A549 (cell line): Measurements from ENCODE around the gene ARHGAP5. TPM values are rescaled to one million over a fixed set of nuclear protein-coding genes. Genes with fewer than 3 reads are reported as not detected.

Experiments
- ATAC-seq, 2 experiments: fragments of 200-7000 bp in 1 of 2; fragments of >200 bp in 1 of 2; cut with Nextera tagmentation in 1 of 2; cut with Tn5 transposase in 1 of 2; 3 replicates each; pipeline versions ENCODE4 v1.8.0 to v1.9.1; 2018 to 2020; ENCODE audit warnings: mild to moderate bottlenecking in 1 of 2, moderate library complexity in 1 of 2
- CTCF ChIA-PET: fragments of 300-600 bp; sonication (Branson Sonifier 250); formaldehyde crosslinking; extraction: SDS; loops from one replicate; lab custom pipeline; 2021; ENCODE audit warnings: antibody characterized with exemption, inconsistent platforms; lab: Yijun Ruan, JAX
- POLR2A ChIA-PET: fragments of 350-600 bp; formaldehyde crosslinking; extraction: SDS; loops from one replicate; lab custom pipeline; 2021; ENCODE audit warnings: antibody characterized with exemption, inconsistent platforms; lab: Yijun Ruan, JAX
- DNase-seq, 2 experiments: peaks; one replicate each; pipeline versions ENCODE4 v3.0.0 to v3.0.0-alpha.2; 2011 to 2016; ENCODE audit warnings: low read depth in 1 of 2, low spot score in 1 of 2
- FAIRE-seq: peaks from 2 replicates; lab custom pipeline; 2011; peaks lifted over from hg19 to GRCh38; lab: Jason Lieb, UNC
- H3K27ac ChIP-seq, 2 experiments: fragments of >200 bp; sonication (Bioruptor Twin); formaldehyde crosslinking; 3 replicates each; pipeline ENCODE4 v1.5.1; 2016 to 2017
- H3K4me1 ChIP-seq: fragments of >200 bp; sonication (Bioruptor Twin); formaldehyde crosslinking; 3 replicates; pipeline ENCODE4 v1.6.1; 2016
- H3K4me2 ChIP-seq: fragments of >200 bp; sonication (Bioruptor Twin); formaldehyde crosslinking; 3 replicates; pipeline ENCODE4 v1.6.1; 2016
- H3K4me3 ChIP-seq: fragments of >200 bp; sonication (Bioruptor Twin); formaldehyde crosslinking; 3 replicates; pipeline ENCODE4 v1.5.1; 2016
- H3K9me3 ChIP-seq: fragments of >200 bp; sonication (Bioruptor Twin); formaldehyde crosslinking; 3 replicates; pipeline ENCODE4 v1.6.1; 2016
- BHLHE40 ChIP-seq: IDR thresholded peaks from 2 replicates; pipeline ENCODE4 v1.6.1; 2012; ENCODE audit warnings: low read depth, low read length, inconsistent platforms
- CHD2 ChIP-seq: fragments of 150-350 bp; IDR thresholded peaks from 2 replicates; pipeline ENCODE4 v1.6.1; 2014; ENCODE audit warnings: low read length; ENCODE audit not compliant: partially characterized antibody
- EHF ChIP-seq: fragments of 250-450 bp; sonication (Bioruptor Pico); IDR thresholded peaks from 2 replicates; pipeline ENCODE4 v1.5.0; 2020; ENCODE audit warnings: mild to moderate bottlenecking
- ELK1 ChIP-seq: fragments of 150-350 bp; IDR thresholded peaks from 2 replicates; pipeline ENCODE4 v1.6.1; 2014; ENCODE audit warnings: low read depth, mild to moderate bottlenecking, low read length
- ESRRA ChIP-seq: fragments of 150-350 bp; IDR thresholded peaks from 2 replicates; pipeline ENCODE4 v1.6.1; 2014; ENCODE audit warnings: mild to moderate bottlenecking, low read length, borderline replicate concordance
- FOSB ChIP-seq: fragments of 250-450 bp; sonication (Bioruptor Pico); IDR thresholded peaks from 2 replicates; pipeline ENCODE4 v1.5.0; 2020; ENCODE audit warnings: mild to moderate bottlenecking, moderate library complexity
- FOSL2 ChIP-seq, 2 experiments: fragments of 450-650 bp in 1 of 2; fragments of >200 bp in 1 of 2; sonication (Bioruptor Twin) in 1 of 2; formaldehyde crosslinking; IDR thresholded peaks; 2 replicates each; pipeline versions ENCODE4 v1.5.0 to v1.6.1; 2016 to 2020; ENCODE audit warnings: mild to moderate bottlenecking in 1 of 2, moderate library complexity in 1 of 2
- GATA3 ChIP-seq: IDR thresholded peaks from 2 replicates; pipeline ENCODE4 v1.6.1; 2012; ENCODE audit warnings: borderline replicate concordance
- HEYL ChIP-seq: fragments of 250-450 bp; sonication (Bioruptor Pico); IDR thresholded peaks from 2 replicates; pipeline ENCODE4 v1.8.0; 2021; ENCODE audit warnings: mild to moderate bottlenecking, moderate library complexity
- HOXB13 ChIP-seq: fragments of 250-450 bp; sonication (Bioruptor Pico); IDR thresholded peaks from 2 replicates; pipeline ENCODE4 v1.5.0; 2020; ENCODE audit warnings: low read depth, mild to moderate bottlenecking, moderate library complexity
- HOXB5 ChIP-seq: fragments of 250-450 bp; sonication (Bioruptor Pico); IDR thresholded peaks from 2 replicates; pipeline ENCODE4 v1.5.0; 2020; ENCODE audit warnings: mild to moderate bottlenecking, moderate library complexity
- JUN ChIP-seq, 2 experiments: fragments of >200 bp; sonication (Bioruptor Twin); formaldehyde crosslinking; IDR thresholded peaks; 2 replicates in 1 of 2; 3 replicates in 1 of 2; pipeline ENCODE4 v1.6.1; 2016 to 2017
- JUNB ChIP-seq: fragments of >200 bp; sonication (Bioruptor Twin); formaldehyde crosslinking; IDR thresholded peaks from 2 replicates; pipeline ENCODE4 v1.6.1; 2016
- KDM1A ChIP-seq: fragments of 200-600 bp; sonication (generic); IDR thresholded peaks from 2 replicates; pipeline ENCODE4 v1.6.1; 2016; ENCODE audit warnings: low read depth, mild to moderate bottlenecking
- KDM5A ChIP-seq: fragments of 200-600 bp; sonication (generic); IDR thresholded peaks from 2 replicates; pipeline ENCODE4 v1.6.1; 2016; ENCODE audit warnings: antibody characterized with exemption, mild to moderate bottlenecking
- MAFK ChIP-seq: fragments of 450-650 bp; IDR thresholded peaks from 2 replicates; pipeline ENCODE4 v1.6.1; 2014; ENCODE audit not compliant: partially characterized antibody
- MAZ ChIP-seq: fragments of 150-350 bp; IDR thresholded peaks from 2 replicates; pipeline ENCODE4 v1.6.1; 2014; ENCODE audit warnings: antibody characterized with exemption, low read depth, low read length, borderline replicate concordance
- POLR2AphosphoS2 ChIP-seq: conservative IDR thresholded peaks from 2 replicates; pipeline ENCODE4 v1.6.1; 2012; ENCODE audit warnings: low read length, improper control_type of control experiment, inconsistent platforms
- RARB ChIP-seq: fragments of 250-450 bp; sonication (Bioruptor Pico); IDR thresholded peaks from 2 replicates; pipeline ENCODE4 v1.8.0; 2021; ENCODE audit warnings: mild to moderate bottlenecking, moderate library complexity
- RNF2 ChIP-seq: fragments of 200-600 bp; sonication (generic); IDR thresholded peaks from 2 replicates; pipeline ENCODE4 v1.6.1; 2016; ENCODE audit warnings: low read depth, mild to moderate bottlenecking, antibody characterized with exemption, moderate library complexity, borderline replicate concordance
- SREBF2 ChIP-seq: fragments of 450-650 bp; IDR thresholded peaks from 2 replicates; pipeline ENCODE4 v1.6.1; 2014; ENCODE audit warnings: mild to moderate bottlenecking, moderate library complexity
- ZC3H11A ChIP-seq: fragments of 450-650 bp; IDR thresholded peaks from 2 replicates; pipeline ENCODE4 v1.6.1; 2014; ENCODE audit warnings: antibody characterized with exemption, mild to moderate bottlenecking
- WGBS: methylation state at CpG from one replicate; pipeline ENCODE4 v1.1.6; 2017; ENCODE audit errors: missing lambda C conversion rate; 5-methylcytosine and 5-hydroxymethylcytosine counted together
- polyA plus RNA-seq, 4 experiments: library from polyadenylated mRNA; depleted of rRNA in 3 of 4; stranded (reverse); fragments of >200 nt; fragmentation: RNase III in 1 of 4; extraction: RNeasy Plus Mini Kit Qiagen cat#74134 plus additional on column Dnase treatment in 1 of 4; gene quantifications; 2 replicates in 3 of 4; 3 replicates in 1 of 4; pipeline ENCODE4 v1.2.3, GENCODE V29; 2011 to 2017
- TF ChIP-seq, protein P1 (sequence below): fragments of 200-600 bp; sonication (generic); IDR thresholded peaks from 2 replicates; pipeline ENCODE4 v1.6.1; 2016; ENCODE audit warnings: antibody characterized with exemption, mild to moderate bottlenecking, moderate library complexity

ARHGAP5 gene
- polyA plus RNA-seq, 2 of the 4 experiments (the other 2 are of a cell fraction) = 33.6 to 66.1 TPM

DNA sequence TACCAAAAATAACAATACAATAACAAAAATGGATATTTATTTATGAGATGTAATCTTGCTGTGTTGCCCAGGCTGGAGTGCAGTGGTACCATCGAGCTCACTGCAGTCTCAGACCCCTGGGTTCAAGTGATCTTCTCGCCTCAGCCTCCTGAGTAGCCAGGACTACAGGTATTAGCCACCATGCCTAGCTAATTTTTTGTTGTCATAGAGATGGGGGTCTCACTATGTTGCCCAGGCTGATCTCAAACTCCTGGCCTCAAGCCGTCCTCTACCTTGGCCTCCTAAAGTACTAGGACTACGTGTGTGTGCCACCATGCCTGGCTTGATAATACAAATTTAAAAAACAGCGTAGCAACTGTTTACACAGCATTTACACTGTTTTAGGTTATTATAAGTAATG, 23.1 kb downstream of the ARHGAP5 start (continued):
- no peak for TF ChIP-seq MAZ
- TF ChIP-seq EHF (CRISPR knock-in tag) = no peak
- no peak for TF ChIP-seq GATA3

DNA sequence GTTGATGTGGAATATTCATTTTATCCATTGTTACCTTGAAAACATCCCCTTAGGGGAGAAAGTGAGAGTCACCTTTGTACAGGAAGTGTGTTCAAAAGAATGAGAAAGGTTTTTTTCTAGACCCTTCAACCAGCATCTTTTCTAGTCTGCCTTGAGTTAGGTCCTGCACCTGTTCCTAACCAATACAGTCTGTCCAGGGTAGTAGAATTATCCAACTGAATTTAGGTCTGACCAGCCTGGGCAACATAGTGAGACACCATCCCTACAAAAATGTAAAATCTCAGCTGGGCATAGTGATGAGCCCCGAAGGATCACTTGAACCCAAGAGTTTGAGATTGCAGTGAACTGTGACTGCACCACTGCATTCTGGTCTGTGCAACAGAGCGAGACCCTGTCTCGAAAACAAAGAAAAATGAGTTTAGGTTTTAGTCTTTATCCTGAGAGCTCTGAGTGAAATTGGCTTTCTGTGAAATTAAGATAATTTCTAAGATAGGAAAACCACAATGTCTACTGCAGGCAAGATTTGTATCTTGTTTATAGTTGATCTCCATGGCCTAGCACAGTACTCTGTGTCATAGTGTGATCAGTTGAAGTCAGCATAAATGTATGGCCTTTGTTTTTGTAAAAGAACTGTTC, 25.2 kb downstream of the ARHGAP5 start:
- POLR2A ChIA-PET = interaction anchor here (1.1 kb wide), 1 partner anchor 8 kb away, joined by 4 read pairs; no protein-coding TSS in a partner anchor
- no peak for FAIRE-seq
- Histone ChIP-seq H3K4me1 (peaks cover 26% of the 10 kb centered on the region), H3K4me3 (no peak overlapping the region), H3K4me2 (no peak overlapping the region), H3K27ac (no peak overlapping the region), H3K9me3 (no peaks in the 10 kb centered on the region)
- CTCF ChIA-PET = interaction anchor here (1.2 kb wide), 1 partner anchor 24 kb away, joined by 3 read pairs; no protein-coding TSS in a partner anchor
- no peak for DNase-seq
- TF ChIP-seq ESRRA (no peak), HEYL (CRISPR knock-in tag) (no peak), ELK1 (no peak), CHD2 (no peak), ZC3H11A (no peak), RNF2 (no peak), MAFK (no peak), RARB (CRISPR knock-in tag) (no peak), JUNB (no peak), BHLHE40 (no peak), HOXB13 (CRISPR knock-in tag) (no peak), JUN (IDR thresholded peaks at IDR 0.05) (no peak), HOXB5 (CRISPR knock-in tag) (no peak), KDM1A (no peak), FOSB (CRISPR knock-in tag) (no peak), KDM5A (no peak), POLR2AphosphoS2 (no peak), FOSL2 (IDR thresholded peaks at IDR 0.05) (no peak), FOSL2 (CRISPR knock-in tag; IDR thresholded peaks at IDR 0.05) (no peak), SREBF2 (no peak)
- TF ChIP-seq, protein P1, sequence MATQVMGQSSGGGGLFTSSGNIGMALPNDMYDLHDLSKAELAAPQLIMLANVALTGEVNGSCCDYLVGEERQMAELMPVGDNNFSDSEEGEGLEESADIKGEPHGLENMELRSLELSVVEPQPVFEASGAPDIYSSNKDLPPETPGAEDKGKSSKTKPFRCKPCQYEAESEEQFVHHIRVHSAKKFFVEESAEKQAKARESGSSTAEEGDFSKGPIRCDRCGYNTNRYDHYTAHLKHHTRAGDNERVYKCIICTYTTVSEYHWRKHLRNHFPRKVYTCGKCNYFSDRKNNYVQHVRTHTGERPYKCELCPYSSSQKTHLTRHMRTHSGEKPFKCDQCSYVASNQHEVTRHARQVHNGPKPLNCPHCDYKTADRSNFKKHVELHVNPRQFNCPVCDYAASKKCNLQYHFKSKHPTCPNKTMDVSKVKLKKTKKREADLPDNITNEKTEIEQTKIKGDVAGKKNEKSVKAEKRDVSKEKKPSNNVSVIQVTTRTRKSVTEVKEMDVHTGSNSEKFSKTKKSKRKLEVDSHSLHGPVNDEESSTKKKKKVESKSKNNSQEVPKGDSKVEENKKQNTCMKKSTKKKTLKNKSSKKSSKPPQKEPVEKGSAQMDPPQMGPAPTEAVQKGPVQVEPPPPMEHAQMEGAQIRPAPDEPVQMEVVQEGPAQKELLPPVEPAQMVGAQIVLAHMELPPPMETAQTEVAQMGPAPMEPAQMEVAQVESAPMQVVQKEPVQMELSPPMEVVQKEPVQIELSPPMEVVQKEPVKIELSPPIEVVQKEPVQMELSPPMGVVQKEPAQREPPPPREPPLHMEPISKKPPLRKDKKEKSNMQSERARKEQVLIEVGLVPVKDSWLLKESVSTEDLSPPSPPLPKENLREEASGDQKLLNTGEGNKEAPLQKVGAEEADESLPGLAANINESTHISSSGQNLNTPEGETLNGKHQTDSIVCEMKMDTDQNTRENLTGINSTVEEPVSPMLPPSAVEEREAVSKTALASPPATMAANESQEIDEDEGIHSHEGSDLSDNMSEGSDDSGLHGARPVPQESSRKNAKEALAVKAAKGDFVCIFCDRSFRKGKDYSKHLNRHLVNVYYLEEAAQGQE = no peak
- ATAC-seq = no peak; a peak in 1 of 6 replicates
- 91% methylated on average over 3 of the region's 3 CpGs for WGBS
